HG03159 (cell line): ENCODE measurements around the gene CDK14.
"Not testable (repeated sequence)": the region's sequence is repeated elsewhere in the genome, so short reads cannot be mapped to it uniquely, and the experiment has no call there.

Experiments
- ATAC-seq: cut with Tn5 transposase; IDR thresholded peaks from one replicate; pipeline ENCODE4 v1.9.1; 2021; ENCODE audit warnings: mild to moderate bottlenecking, moderate library complexity; ENCODE audit not compliant: unreplicated experiment

Gene CDK14

DNA sequence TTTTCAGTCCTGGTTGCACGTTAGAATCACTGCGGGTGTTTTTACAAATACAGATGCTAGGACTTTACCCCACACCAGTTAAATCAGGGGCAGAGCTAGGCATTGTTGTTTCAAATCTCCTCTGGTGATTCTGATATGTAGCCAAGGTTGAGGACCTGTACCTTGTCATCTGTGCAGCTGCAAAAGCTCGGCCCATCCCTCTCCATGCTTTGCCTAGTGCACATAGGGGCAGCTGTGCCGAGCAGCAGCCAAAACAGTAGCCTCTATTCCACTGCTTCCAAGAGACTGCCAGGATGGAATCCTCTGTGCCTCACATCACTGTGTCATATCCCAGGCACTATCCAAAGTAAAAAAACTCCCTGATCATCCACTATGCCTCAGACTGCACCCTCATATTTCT is 181.3 kb downstream of the CDK14 start:
- peak; percentile 44 for ATAC-seq

DNA sequence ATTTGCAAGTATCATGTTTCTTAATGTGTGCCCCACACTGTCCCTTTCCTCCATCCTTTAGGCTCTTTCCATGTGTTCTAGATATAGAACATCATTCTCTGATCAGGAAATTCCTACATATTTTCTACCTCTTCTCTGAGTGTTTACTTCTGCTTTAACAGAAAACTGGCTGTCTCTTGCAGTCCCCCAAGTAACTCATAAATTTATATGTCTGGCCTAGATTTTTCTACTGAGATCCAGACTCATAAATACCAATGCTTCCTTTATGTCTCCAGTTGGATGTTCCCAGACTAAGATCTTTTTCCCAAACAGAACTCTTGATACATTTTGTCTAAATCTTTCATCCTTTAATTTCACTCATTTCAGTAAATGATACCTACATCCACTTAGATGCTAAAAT is 181.8 kb downstream of the CDK14 start:
- no peak for ATAC-seq

DNA sequence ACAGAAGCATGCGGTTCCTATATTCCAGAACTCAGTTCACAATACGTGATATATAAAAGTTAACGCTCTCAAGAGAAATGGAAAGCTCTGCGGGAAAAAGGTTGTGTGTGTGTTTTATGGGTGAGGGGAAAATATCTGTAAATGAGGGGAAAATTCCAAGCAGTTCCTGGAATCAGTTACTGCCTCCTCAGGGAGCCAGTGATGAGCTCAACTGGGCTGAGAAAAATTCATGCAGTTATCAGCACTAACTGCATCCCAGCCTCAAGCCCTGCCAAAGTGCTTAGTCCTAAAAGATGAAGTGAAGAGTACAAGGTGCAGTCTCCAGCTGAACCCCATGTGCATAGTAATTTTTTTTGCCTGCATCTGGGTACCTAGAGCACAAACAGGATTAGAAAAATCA is 191.9 kb downstream of the CDK14 start:
- no peak for ATAC-seq

DNA sequence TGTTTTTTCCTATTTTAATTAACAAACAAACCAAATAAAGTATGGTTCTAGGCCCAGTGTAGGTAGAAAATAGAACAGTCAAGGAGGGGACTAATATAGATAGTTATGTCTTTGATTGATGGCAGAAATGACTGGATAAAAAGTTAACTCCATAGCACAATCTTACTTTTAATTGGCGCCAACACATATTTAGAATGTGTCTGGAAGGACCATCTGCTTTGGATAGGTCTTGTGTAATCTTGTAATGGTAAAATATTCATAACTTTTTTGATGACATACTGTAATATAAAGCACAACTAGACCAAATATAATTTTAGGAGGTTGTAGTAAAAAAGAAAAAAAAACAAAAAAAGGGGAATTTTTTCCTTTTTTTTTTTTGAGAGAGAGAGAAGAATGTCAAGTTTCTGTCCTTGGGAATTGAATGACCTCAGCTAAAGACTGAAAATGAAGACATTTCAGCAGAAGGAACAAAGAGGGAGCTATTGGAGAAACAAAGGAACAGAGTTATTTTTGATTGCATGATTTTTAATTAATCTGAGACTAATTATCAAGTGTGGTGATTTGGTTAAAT is 193.7 kb downstream of the CDK14 start:
- no peak for ATAC-seq

DNA sequence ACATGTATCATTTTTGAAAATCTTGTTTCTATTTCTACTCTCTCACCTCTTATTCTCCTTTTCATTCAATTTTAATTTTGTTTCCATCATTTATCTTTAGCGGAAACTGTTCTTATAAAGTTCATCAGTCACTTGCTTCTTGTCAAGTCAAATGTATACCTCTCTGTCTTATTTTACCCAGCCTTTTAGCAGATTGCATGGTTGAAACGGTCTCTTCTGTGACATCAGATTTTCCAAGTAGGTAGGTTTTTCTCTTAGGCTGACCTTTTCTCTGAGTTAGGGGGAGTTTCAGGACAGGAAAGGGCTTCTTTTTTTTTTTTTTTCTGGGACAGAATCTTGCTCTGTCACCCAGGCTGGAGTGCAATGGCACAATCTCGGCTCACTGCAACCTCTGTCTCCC is 195.5 kb downstream of the CDK14 start:
- no peak for ATAC-seq

DNA sequence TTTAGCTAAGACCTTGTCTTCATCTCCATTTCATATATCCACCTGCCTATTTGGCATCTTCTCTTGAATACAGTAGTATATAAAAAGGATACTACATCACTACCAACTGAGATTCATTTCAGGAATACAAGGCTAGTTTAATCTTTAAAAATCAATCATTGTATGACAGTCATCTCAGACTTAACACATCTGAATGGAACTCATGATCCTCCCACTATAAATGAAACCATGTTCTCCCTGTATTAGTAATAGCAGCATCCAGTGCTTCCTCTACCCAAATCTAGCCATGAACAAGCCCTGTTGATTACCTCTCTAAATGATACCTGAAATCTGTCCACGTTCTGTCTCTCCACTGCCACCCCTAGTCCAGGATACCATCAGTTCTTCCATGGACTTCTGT is 196.2 kb downstream of the CDK14 start:
- no peak for ATAC-seq

DNA sequence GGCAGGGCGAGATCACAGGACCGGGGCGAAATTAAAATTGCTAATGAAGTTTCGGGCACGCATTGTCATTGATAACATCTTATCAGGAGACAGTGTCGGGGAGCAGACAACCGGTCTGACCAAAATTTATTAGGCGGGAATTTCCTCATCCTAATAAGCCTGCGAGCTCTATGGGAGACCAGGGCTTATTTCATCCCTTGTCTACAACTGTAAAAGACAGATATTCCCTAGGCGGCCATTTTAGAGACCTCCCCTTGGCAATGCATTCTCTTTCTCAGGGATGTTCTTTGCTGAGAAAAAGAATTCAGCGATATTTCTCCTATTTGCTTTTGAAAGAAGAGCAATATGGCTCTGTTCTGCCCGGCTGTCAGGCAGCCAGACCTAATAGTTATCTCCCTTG is 198.1 kb downstream of the CDK14 start:
- not testable (repeated sequence) for ATAC-seq

DNA sequence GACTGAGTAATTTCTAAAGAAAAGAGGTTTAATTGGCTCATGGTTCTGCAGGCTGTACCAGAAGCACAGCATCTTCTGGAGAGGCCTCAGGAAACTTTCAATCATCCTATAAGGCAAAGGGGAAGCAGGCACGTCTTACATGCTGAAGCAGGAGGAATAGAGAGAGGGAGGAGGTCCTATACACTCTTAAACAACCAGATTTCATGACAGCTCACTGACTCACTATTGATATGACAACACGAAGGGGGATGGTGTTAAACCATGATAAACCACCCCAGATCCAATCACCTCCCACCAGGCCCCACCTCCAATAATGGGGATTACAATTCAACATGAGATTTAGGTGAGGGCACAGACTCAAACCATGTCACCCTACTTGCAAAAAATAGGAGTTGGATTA is 201.5 kb downstream of the CDK14 start:
- ATAC-seq, result no peak

DNA sequence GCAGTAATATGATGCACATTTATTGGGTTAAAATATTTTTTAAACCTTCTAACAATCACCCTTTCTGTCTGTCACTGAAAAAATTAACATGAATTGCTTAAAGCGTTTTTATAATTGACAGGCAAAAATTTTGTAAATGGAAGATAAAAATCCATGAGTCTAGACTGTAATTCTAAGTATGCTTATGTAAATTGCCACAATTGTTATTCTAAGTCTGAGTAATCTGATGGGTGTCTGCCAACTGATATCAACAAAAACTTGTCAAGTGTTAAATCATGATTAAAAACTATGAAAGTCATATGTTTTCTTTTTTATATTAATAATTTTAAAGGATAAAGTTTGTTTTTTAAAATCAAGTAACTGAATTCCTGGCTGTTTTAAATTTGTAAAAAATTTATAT is 208.2 kb downstream of the CDK14 start:
- no peak for ATAC-seq

DNA sequence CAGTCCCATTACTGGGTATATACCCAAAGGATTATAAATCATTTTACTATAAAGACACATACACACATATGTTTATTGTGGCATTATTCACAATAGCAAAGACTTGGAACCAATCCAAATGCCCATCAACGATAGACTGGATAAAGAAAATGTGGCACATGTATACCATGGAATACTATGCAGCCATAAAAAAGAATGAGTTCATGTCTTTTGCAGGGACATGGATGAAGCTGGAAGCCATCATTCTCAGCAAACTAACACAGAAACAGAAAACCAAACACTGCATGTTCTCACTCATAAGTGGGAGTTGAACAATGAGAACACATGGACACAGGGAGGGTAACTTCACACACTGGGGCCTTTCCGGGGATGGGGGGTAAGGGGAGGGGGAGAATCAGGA is 219.4 kb downstream of the CDK14 start:
- not testable (repeated sequence) for ATAC-seq

DNA sequence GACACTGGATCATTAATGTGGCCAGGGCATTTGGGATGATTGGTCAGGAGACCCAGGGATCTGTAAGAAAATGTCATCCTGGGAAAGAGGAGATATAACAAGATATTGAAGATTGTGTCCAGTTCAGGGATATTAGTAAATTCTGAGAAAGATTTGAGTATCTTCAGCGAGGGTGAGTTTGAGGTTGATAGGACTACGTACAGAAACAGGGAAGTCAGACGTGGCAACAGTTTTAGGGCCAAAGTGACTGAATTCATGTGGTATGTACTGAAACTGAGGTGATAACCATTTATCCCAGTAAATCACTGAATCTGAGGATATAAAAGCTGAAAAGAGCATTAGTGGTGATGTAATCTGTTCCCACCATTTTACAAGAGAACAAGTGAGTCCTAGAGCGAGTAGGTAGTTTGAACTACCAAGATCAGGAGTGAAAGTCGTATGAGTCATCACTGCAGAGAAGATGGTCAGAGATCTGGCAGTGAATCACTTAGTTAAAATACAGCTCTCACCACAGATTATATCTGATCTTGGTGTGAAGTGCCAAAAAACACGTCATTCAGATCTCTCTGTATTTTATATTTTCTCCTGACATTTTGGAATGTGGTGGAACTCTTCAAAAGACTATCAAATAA is 220.5 kb downstream of the CDK14 start:
- peak; percentile 99 for ATAC-seq

DNA sequence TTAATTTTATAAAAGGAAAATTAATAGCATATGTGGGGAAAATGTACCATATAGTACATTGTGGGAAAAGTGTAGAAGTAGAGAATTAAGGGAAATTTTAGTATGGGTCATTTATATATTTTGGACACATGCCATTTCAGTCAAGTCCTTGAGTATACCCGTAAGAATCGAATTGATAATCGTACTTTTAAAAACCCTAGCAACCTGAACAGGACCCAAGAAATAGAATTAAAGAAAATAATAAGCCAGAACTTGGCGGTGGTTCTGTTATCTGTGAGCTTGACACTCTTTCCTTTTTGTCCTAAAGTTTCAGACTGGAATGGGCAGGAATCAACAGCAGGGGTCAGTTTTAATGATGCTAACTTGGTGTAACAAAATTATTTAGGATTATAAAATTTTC is 221.0 kb downstream of the CDK14 start:
- ATAC-seq, result no peak

DNA sequence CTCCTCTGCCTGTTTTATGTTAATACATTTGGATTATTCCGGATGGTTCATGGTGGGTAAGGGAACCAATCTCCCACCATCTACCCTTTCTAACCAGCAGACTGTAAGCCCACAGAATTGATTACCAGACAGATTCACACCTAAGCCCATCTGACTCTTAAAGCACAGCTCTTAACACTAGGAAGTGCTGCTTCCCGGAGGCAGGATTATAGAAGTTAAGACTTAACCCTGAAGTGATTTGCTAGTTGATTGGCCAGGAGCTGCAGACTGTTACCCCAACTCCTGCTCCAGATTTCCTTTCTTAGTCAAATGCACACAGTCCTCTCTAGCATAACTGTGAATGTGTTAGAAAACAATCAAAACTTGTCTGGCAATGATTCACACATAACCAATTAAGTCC is 221.7 kb downstream of the CDK14 start:
- ATAC-seq, result no peak

DNA sequence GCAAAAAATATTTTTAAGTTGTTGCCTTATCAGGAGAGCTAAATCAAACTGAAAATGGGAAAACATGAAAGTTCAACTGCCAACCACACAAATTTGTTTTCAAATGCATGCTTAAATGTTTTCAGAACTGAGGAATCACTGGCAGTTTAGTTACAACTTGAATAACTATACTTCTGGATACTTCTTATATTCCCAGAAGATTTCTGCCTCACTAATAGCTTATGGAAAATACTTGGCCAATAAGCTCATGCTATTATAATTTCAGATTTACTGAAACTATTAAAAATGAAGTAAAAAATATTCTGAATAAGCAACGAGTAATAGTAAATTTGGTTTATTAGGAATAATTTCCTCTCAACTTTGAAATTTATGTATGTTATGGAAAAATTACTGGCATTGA is 222.2 kb downstream of the CDK14 start:
- no peak for ATAC-seq

DNA sequence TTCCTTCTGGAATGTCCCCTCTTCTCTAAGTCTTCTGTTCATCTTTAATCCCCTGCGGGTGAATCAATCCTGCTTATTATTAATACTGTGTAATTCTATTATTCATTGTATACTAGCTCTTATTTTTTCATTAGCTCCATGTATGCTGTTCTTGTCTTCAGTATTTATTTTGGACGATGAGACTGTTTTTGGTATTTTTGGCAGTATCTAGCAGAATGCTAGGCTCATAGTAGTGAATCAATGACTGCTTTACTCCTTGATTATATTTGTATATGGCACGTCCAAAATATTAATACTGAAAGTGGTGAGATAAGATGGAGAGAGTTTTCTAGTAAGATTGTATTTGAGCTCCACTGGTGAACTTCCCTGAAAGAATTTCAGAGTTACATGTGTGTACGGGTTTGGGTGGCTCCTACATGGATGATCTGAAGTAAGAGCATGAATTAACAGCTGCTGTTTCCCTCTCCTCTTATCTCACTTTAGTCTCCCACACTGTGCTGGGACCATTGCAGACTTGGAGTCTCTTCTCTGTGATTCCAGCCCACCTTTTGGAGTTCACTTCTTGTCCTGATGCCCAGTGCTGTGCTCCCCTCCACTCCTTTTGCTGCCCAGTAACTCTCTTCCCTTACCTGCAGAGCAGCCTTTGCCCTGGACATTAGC is 226.0 kb downstream of the CDK14 start:
- ATAC-seq, result no peak

DNA sequence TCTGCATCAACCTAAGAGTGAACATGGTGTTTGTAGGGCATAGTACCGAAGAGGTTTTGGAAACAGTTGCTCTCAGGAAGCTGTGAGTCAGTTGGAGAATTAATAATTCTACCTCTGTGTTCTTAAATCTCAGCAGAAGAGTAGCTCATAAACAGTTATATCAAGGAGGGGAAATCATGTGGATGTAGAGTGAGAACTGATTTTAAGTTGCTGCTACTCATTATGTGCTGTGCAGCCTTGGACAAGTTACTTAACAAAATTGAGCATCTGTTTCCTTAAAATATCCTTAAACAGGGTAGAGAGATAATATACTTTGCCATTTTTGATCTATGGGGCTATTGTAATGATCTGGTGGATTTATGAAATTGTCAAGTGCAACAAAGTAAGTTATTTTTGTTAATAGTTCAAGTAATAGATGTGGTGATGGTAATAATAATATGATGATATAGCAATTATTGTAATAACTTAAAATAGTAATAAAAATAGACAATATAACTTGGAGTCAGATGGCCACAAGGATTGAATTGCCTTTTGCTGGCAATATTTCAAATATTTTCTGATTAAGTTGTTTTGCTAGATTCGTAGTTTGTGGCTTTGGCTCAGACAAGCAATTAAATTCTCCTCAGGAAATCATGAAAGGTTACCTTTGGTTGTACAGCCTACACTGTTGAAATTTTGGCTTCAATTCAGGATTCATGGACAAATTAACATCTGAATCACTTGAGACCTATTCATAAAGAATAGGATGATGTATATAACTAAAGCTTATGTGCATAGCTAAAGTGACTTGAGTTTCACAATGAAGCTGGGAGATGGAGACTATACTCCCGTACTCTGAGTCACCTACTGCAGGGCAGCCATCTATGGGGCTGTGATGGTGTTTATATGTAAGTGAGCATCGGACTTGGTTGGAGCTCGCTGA is 228.5 kb downstream of the CDK14 start:
- ATAC-seq, result no peak

DNA sequence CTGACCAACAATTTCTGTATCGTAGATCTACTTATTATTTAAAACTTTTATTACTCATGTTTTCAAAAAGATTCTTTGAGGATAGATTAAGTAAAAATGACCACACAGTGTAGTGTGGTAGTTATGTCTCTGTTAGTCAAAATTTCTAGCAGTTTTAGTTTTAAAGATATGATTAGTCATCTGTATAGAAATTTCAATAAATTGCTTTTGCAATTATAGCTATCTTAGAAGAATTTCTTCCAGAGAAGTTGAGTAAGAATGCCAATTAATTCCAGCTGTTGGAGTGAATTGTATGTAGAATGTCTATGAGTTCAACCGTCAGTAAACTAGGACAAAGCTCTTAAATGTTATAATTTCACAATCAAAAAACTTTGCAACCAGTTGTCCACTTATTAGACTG is 229.7 kb downstream of the CDK14 start:
- no peak for ATAC-seq

DNA sequence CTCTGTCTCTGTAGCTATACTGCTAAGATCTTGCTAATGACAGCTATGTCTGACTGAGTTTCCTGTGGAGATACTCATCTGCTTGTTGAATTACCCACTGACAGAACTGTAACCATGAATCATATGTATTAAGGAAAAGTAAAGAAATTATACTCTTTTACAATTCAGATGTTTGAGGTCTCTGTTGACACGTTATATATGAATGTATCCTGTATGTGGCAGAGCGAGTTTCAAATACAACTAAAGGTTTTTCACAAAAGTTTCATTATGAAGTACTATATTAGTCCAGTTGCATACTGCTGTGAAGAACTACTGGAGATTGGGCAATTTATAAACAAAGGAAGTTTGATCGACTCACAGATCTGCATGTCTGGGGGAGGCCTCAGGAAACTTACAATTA is 232.5 kb downstream of the CDK14 start:
- ATAC-seq, result no peak

DNA sequence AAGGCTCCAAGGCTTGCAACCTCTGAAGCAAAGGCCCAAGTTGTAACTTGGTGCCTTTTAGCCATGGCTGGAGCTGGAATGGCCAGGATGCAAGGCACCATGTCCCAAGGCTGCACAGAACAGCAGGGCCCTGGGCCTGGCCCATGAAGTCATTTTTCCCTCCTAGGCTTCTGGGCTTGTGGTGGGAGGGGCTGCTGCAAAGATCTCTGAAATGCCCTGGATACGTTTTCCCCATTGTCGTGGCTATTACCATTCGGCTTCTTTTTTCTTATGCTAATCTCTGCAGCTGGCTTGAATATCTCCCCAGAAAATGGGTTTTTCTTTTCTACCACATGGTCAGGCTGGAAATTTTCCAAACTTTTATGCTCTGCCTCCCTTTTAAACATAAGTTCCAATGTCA is 234.2 kb downstream of the CDK14 start:
- ATAC-seq, result no peak

DNA sequence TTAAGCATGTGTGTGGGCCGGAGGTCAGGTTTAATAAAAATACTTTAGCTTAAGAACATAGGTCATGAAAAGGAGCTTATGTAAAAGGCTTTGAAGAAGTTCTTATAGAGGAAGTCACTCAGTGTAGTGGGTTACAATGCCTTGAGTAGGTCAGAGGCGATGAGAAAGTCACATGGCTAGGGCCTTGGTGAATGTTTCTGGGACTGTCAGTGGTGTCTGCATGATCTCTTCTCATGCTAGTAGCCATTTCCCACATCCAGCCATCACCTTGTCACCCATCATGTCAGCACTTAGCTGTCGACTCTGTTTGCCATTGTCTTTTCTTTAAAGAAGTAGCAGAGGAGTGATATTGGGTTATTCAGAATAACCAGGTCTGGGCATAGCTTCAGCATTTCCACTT is 236.6 kb downstream of the CDK14 start:
- ATAC-seq, result no peak

DNA sequence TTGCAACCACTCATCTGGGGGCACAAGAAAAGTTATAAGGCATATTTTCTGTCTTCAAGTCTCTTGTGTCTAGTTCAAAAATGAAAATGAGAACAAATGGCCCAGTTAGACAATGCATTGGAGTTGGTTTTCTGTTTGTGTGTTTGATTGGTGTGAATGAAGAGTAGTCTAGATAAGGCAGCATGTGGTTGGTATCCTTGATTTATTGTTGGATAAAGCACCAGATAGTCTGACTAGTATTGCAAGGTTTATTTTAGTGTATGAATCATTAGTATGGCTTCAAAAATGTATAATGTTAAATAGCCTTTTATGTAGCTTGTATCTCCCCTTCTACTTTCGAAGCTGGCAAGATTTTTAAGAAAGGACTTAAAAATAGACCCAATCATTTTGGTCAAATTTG is 237.3 kb downstream of the CDK14 start:
- ATAC-seq, result no peak

DNA sequence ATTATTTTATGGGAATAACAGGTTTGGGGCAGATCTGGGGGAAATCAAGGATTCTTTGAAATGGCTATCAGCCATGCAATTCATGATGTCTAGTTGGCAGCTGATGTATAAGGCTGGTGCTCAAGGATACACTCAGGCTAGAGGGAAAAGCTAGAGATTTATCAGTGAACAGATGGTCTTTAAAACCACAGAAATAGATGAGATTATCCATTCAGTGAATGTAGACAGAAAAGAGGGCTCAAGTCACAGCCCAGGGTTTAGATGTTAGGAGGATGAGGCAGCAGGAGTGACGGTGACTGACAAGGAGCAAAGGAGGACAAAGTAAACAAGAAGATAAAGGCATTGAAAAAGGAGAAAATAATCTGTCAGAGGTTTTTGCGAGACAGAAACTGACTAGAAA is 238.7 kb downstream of the CDK14 start:
- ATAC-seq, result no peak
